Activated T-cell treated with anti-CD3 and anti-CD28 coated beads, Interleukin-2, amount 50 U/mL, for 4 hours (primary cell): Measurements from ENCODE around the gene RPL7A. TPM values are rescaled to one million over a fixed set of nuclear protein-coding genes. Genes with fewer than 3 reads are reported as not detected.
A peak's percentile ranks its signal among the peaks of the same experiment; 100 is the strongest.
"Not testable (repeated sequence)": the region's sequence is repeated elsewhere in the genome, so short reads cannot be mapped to it uniquely, and the experiment has no call there.

Experiments
- ATAC-seq, 2 donors: fragments of 200-7000 bp; cut with Tn5 transposase; one replicate each; pipeline ENCODE4 v1.10.0; 2021
- DNase-seq: peaks from one replicate; pipeline ENCODE4 v3.0.0-alpha.2; 2020
- H3K27me3 Mint-ChIP-seq: one replicate; pipeline ENCODE4 v1.8.0; 2021; ENCODE audit warnings: low read depth, mixed read lengths
- H3K36me3 Mint-ChIP-seq: one replicate; pipeline ENCODE4 v1.8.0; 2022; ENCODE audit warnings: mixed read lengths; ENCODE audit not compliant: insufficient read depth
- H3K4me1 Mint-ChIP-seq: one replicate; pipeline ENCODE4 v1.8.0; 2021; ENCODE audit warnings: low read depth, mixed read lengths
- H3K4me3 Mint-ChIP-seq: one replicate; pipeline ENCODE4 v1.8.0; 2021; ENCODE audit warnings: mild to moderate bottlenecking, moderate library complexity, mixed read lengths
- H3K9me3 Mint-ChIP-seq: one replicate; pipeline ENCODE4 v1.8.0; 2021; ENCODE audit warnings: mixed read lengths
- total RNA-seq, 3 donors: library from RNA; stranded (reverse); gene quantifications; one replicate each; pipeline ENCODE4 v1.2.1, GENCODE V29; 2021

Gene RPL7A
- total RNA-seq, 3 donors from 2014 or later = 3,573 to 3,630 (median 3,625) TPM

DNA sequence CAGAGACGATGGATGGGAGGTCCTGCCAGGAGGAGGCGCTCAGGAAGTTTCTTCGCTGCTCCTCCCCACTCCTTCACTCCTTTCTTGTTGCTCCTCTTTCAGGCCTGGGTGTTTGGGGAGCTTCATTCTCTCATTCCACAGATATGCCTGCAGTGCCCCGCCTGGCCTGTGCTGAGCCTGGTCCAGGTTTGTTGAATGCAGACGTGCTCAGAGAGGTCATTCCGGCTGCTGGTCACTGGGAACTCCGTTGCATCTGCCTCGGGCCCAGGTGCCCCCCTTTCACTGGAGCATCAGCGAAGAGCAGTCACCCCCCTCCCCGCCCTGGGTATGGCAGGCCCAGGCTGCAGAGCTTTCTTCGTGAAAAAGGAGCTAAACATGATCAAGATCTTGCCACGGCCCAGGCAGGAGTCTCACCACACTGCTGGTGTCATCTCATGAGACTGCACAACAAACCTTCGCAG lies 27.6 kb upstream of the RPL7A start:
- H3K36me3 Mint-ChIP-seq = no peaks in the 10 kb centered on the region
- no peaks in the 10 kb centered on the region for H3K4me1 Mint-ChIP-seq
- no peak for ATAC-seq
- peaks cover 5% of the 10 kb centered on the region for H3K27me3 Mint-ChIP-seq
- no peak for DNase-seq
- no peaks in the 10 kb centered on the region for H3K9me3 Mint-ChIP-seq
- no peak overlapping the region for H3K4me3 Mint-ChIP-seq

DNA sequence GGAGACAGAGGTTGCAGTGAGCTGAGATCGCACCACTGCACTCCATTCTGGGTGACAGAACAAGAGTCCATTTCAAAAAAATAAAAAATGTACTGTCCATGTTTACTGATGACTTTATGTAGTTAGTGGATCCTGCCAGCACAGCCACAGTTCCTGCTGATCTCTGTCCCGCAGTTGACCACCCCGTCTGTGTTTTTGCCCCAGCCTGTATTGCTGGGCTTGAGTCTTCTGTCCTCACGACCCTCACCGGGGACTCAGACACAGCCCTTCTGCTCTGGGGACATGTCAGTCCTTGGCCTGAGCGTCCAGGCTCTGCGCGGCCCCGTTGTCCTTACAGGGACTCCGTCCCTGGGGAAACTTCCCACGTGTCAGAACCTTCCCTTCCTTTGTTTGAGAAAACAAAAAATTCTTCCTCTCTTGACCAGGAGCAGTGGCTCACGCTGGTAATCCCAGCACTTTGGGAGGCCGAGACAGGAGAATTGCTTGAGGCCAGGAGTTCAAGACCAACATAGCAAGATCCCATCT lies 26.5 kb upstream of the RPL7A start:
- H3K27me3 Mint-ChIP-seq = peaks cover 4% of the 10 kb centered on the region
- no peaks in the 10 kb centered on the region for H3K36me3 Mint-ChIP-seq
- no peaks in the 10 kb centered on the region for H3K9me3 Mint-ChIP-seq
- DNase-seq (no peak), ATAC-seq (no peak)
- H3K4me3 Mint-ChIP-seq = no peak overlapping the region
- H3K4me1 Mint-ChIP-seq = no peaks in the 10 kb centered on the region

DNA sequence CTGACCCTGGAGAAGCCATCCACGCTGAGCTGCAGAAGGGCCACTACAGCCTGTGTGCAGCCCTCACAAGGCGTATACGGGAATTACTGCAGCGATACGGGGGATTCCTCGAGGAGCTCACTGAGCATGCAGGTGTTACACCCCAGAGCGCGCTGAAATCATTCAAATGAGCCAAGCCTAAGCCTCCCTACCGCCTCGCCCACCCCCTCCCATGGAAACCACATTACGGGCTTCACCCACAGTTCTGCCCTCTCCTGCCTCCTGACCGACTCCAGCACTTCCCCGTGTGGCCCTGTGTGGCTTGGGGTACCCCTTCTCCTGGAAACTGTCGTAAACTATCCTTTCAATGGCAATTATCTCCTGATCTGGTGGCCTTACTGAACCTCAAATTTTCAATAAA lies 25.3 kb upstream of the RPL7A start:
- Mint-ChIP-seq H3K36me3 (peaks cover 2% of the 10 kb centered on the region), H3K9me3 (no peaks in the 10 kb centered on the region), H3K4me1 (no peaks in the 10 kb centered on the region), H3K27me3 (peaks cover 4% of the 10 kb centered on the region), H3K4me3 (no peak overlapping the region)
- DNase-seq (no peak), ATAC-seq (no peak)

DNA sequence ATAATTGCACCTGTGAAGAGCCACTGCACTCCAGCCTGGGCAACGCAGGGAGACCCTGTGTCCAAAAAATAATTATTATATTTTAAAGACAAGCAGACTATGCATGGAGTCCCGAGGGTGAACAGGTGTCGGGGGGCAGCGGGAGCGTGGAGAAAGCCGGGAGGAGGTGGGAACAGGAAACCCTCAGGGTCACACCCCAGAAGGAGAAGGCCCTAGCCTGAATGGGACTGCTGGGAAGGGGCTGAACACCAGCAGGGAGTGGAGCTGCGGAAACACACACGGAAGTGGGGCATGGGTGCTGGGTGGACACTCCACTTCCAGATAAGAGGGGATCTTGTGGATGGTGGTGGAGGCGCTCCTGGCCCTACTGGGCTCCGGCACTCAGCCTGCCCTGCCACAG lies 24.8 kb upstream of the RPL7A start:
- Mint-ChIP-seq H3K27me3 (peaks cover 4% of the 10 kb centered on the region), H3K9me3 (no peaks in the 10 kb centered on the region), H3K4me1 (no peaks in the 10 kb centered on the region), H3K4me3 (no peak overlapping the region), H3K36me3 (peaks cover 3% of the 10 kb centered on the region)
- DNase-seq (no peak), ATAC-seq (no peak)

DNA sequence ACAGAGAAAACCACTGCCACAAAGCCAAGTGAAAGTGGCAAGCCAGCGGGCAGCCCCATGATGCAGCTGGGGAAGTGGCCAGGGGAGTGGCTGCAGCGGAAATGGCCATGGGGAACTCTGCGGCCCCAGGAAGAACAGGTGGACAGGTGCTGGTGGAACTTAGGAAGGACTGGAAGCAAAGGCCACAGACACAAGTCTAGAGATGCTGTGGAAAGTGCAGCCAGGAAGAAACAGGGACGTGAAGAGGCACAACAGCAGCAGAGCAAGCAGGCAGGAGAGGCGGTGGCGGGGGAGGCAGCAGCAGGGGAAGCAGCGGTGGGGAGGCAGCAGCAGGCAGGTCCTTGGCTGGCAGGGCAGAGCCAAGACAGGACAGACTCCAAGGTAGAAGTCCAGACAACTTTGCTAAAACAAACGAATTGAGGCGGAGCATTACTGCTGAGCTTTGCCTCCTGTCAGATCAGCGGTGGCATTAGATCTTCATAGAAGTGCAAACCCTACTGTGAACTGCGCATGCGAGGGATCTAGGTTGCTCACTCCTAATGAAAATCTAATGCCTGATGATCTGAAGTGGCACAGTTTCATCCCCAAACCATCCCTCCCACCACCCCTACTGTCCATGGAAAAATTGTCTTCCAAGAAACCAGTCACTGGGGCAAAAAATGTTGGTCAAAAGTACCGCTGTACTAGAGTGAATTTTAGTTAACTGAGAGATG lies 23.9 kb upstream of the RPL7A start:
- Mint-ChIP-seq H3K4me1 (no peaks in the 10 kb centered on the region), H3K27me3 (peaks cover 2% of the 10 kb centered on the region), H3K36me3 (peaks cover 9% of the 10 kb centered on the region), H3K9me3 (no peaks in the 10 kb centered on the region), H3K4me3 (no peak overlapping the region)
- DNase-seq (no peak), ATAC-seq (no peak)

DNA sequence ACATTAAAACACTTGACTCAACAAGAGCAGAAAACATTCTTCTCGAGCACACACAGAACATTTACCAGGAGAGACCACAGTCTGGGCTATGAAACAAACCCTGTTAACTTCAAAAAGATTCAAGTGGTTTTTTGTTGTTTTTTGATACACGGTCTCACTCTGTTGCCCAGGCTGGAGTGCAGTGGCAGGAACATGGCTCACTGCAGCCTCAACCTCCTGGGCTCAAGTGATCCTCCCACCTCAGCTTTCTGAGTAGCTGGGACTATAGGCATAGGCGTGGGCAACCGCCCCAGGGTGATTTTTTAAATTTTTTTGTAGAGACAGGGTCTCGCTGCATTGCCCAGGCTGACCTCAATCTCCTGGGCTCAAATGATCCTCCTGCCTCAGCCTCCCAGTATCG lies 21.0 kb upstream of the RPL7A start:
- not testable (repeated sequence) for H3K9me3 Mint-ChIP-seq, H3K27me3 Mint-ChIP-seq, ATAC-seq, H3K4me3 Mint-ChIP-seq, H3K4me1 Mint-ChIP-seq, DNase-seq
- H3K36me3 Mint-ChIP-seq = peaks cover 24% of the 10 kb centered on the region

DNA sequence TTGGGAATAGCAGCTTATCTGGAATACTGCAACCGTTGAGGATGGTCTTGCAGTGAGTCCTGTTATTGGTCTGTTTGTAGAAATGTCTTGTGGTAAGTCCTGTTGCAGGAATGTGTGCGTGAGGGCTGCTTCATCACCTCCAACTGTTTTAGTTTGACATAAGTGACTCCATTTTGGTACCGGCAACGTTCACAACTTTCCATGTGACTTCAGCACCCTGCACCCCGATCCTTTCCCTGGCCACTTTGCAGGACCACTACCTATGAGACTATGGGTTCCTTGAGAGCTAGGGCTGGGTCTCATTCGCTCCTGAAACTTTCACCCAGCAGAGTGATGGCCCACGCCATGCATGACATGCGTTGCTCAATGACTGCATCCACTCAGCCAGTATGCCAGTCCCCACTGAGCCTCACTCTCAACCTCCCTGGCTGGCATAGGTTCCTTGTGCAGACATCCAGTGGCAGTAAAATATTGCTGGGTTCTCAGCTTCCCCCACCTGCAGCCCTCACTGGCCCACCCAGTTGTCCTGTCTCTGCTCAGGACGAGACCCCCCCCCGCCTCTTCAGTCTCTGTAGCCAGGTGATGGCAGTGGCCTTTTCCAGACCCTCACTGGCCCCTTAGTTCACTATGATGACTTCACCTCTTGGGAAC lies 20.1 kb upstream of the RPL7A start:
- no peaks in the 10 kb centered on the region for H3K27me3 Mint-ChIP-seq
- H3K36me3 Mint-ChIP-seq = peaks cover 31% of the 10 kb centered on the region
- H3K4me1 Mint-ChIP-seq = peaks cover 5% of the 10 kb centered on the region
- ATAC-seq = no peak
- no peak for DNase-seq
- no peak overlapping the region for H3K4me3 Mint-ChIP-seq
- H3K9me3 Mint-ChIP-seq = no peaks in the 10 kb centered on the region

DNA sequence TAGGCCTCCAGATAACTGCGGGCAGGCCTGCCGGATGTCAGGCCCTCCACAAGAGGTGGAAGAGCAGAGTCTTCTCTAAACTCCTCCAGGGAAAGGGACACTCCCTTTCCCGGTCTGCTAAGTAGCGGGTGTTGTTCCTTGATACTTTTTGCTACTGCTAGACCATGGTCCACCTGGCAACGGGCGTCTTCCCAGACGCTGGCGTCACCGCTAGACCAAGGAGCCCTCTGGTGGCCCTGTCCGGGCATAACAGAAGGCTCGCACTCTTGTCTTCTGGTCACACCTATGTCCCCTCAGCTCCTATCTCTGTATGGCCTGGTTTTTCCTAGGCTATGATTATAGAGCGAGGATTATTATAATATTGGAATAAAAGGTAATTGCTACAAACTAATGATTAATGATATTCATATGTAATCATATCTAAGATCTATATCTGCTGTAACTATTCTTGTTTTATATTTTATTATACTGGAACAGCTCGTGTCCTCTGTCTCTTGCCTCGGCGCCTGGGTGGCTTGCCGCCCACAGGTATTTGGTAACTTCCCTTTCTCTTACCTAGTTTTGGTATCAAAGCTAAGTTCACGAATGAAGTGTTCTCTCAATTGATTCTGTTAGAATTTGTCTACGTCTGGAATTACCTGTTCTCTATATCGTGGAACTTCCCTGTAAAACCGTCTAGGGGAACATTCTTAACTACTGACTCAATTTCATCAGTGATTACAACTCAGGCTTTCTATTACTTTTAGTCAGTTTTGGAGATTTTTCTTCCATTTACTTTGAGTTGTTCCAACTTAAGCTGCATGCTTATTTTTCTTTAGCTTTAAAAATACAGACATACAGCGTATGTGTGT lies 18.5 kb upstream of the RPL7A start:
- ATAC-seq, H3K4me3 Mint-ChIP-seq, H3K27me3 Mint-ChIP-seq, H3K9me3 Mint-ChIP-seq, DNase-seq: not testable (repeated sequence)
- Mint-ChIP-seq H3K4me1 (peaks cover 15% of the 10 kb centered on the region), H3K36me3 (peaks cover 44% of the 10 kb centered on the region)

DNA sequence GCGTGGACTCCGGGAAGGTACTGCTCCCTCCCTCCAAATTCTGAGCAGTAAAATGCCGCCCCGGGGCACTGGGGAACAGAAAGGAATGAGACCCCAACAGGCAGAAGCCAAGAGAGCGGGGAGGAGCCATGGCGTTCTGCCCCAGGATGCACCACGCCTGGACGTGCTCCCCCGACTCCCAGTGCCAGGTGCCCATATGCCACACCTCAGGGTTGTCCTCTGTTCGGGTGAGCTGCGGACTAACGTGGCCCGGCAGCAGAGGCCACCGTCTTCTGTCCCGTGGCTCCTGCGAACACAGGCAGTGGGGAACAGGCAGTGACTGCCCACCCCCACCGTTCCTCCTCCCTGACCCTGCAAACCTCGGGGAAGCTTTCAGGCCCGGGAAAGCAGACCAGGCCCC lies 16.8 kb upstream of the RPL7A start:
- ATAC-seq = no peak
- DNase-seq = no peak
- Mint-ChIP-seq H3K4me3 (no peak overlapping the region), H3K27me3 (no peaks in the 10 kb centered on the region), H3K4me1 (peaks cover 19% of the 10 kb centered on the region), H3K9me3 (no peaks in the 10 kb centered on the region), H3K36me3 (peaks cover 50% of the 10 kb centered on the region)

DNA sequence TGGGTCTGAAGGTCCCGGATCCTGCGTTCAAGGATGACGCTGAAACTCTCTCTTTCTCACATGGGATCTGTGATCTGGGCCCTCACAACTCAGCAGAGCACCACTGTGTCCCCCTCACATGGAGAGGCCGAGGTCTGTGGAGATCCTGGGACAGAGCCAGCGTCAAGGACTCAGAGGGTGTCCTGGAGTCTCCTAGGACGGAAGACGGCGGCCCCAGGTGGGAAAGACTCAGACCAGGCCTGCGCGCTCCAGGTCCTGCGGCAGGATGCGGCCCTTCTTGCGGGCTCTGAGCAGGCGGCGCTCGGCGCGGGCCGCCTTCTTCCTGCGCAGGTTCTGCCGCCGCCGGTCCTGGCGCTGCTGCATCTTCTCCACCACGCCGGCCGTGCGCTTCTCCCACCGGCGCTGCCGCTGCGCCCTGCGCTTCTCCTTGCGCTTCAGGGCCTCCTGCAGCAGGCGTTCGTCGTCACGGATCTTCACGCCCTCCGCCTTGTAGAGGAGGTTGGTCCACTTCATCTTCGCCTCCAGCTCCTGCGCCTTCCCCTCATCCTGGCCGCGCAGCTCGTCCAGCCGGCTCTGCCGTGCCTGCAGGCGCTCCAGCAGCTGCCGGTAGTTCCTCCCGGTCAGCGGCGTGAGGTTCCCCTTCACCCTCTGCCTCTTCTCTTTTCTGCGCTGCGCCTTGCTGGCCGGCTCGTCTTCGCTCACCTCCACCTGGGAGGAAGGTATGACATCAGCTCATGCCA lies 16.2 kb upstream of the RPL7A start:
- no peak overlapping the region for H3K4me3 Mint-ChIP-seq
- no peak for ATAC-seq
- H3K27me3 Mint-ChIP-seq = no peaks in the 10 kb centered on the region
- DNase-seq = no peak
- peaks cover 50% of the 10 kb centered on the region for H3K36me3 Mint-ChIP-seq
- H3K9me3 Mint-ChIP-seq = no peaks in the 10 kb centered on the region
- peaks cover 20% of the 10 kb centered on the region for H3K4me1 Mint-ChIP-seq

DNA sequence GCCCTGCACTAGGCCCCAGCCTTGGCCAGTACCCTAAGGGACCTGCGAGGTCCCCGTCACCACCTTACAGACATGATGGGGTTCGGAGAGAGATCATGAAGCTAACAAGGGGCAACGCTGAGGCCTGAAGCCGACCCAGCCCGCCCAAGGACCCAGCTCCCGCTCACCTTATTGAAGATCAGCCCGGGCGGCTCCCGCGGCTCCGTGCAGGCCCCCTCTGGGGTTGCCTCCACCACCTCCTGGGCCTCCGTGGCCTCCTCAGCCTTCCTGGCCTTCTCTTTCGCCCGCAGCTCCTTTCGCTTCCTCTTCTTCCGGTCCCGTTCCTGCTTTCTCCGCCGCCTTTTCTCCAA lies 15.7 kb upstream of the RPL7A start:
- no peaks in the 10 kb centered on the region for H3K27me3 Mint-ChIP-seq
- no peak overlapping the region for H3K4me3 Mint-ChIP-seq
- H3K4me1 Mint-ChIP-seq = peaks cover 21% of the 10 kb centered on the region
- no peak for DNase-seq
- no peaks in the 10 kb centered on the region for H3K9me3 Mint-ChIP-seq
- H3K36me3 Mint-ChIP-seq = peaks cover 50% of the 10 kb centered on the region
- no peak for ATAC-seq

DNA sequence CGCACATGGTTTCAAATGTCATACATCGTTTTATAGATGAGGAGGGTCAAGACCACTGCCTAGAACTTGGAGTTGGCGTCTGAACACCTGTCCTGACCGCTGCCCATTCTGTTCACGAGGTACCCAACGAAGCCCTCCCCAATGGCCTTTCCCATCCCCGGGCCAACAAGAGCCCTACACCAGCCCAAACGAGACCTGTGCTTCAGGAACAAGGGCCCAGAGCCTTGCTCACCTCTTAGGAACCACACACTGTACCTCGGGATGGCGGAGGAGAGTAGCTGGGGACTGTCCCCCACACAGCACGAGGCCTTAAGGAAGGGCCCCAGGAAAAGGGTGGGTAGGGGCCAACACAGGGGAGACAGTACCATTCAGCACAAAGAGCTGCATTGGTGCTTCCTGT lies 15.0 kb upstream of the RPL7A start:
- Mint-ChIP-seq H3K4me3 (no peak overlapping the region), H3K36me3 (peaks cover 48% of the 10 kb centered on the region), H3K4me1 (peaks cover 23% of the 10 kb centered on the region)

DNA sequence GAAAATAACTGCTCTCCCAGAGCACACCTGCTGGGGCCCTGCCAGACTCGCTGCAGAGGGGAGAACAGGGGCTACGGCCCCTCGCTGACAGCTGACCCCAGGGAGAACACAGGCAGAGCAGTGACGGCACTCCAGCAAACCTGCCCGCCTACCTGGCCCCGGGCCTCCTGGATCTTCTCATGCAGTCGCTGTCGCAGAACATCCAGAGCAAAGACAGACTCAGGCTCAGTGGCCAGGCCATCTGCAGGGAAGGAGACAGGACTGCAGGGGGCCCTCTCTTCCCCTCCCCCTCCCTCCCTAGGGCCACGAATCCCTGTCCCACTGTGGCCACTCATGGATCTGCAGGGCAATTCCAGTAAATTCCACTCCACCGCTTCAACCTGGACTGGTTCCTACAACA lies 14.5 kb upstream of the RPL7A start:
- H3K4me3 Mint-ChIP-seq = peak overlapping the region; percentile 89
- H3K36me3 Mint-ChIP-seq = peaks cover 46% of the 10 kb centered on the region
- peaks cover 24% of the 10 kb centered on the region for H3K4me1 Mint-ChIP-seq
- no peaks in the 10 kb centered on the region for H3K9me3 Mint-ChIP-seq
- DNase-seq (no peak), ATAC-seq (no peak)
- no peaks in the 10 kb centered on the region for H3K27me3 Mint-ChIP-seq

More for the DNA sequence above, 15.0 kb upstream of the RPL7A start:
- H3K9me3 Mint-ChIP-seq = no peaks in the 10 kb centered on the region
- no peaks in the 10 kb centered on the region for H3K27me3 Mint-ChIP-seq
- no peak for ATAC-seq
- DNase-seq = no peak

DNA sequence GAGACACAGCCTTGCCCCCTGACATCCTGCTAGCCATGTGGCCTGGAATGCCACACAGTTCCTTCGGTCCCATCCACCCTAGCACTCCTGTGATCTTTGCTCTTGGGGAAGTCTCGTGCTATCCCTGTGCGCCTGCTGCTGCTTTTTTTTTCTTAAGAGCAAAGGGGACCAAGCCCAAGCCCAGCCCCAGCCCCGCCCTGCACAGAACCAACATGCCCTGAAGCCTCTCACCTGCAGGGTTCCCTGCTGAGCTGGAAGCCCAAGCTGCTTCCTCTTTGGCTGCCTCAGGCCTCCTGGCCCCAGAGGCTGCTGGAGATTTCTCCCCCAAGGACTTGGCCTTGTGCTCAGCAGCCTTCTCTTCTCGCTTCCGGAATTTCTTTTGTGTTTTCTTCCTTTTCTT lies 13.9 kb upstream of the RPL7A start:
- no peak for ATAC-seq
- H3K36me3 Mint-ChIP-seq = peaks cover 48% of the 10 kb centered on the region
- H3K27me3 Mint-ChIP-seq = no peaks in the 10 kb centered on the region
- H3K4me3 Mint-ChIP-seq = peak overlapping the region; percentile 89
- DNase-seq = no peak
- no peaks in the 10 kb centered on the region for H3K9me3 Mint-ChIP-seq
- H3K4me1 Mint-ChIP-seq = peaks cover 26% of the 10 kb centered on the region
